ENCODE measurements around the gene PLSCR3.

PLSCR3 gene

DNA sequence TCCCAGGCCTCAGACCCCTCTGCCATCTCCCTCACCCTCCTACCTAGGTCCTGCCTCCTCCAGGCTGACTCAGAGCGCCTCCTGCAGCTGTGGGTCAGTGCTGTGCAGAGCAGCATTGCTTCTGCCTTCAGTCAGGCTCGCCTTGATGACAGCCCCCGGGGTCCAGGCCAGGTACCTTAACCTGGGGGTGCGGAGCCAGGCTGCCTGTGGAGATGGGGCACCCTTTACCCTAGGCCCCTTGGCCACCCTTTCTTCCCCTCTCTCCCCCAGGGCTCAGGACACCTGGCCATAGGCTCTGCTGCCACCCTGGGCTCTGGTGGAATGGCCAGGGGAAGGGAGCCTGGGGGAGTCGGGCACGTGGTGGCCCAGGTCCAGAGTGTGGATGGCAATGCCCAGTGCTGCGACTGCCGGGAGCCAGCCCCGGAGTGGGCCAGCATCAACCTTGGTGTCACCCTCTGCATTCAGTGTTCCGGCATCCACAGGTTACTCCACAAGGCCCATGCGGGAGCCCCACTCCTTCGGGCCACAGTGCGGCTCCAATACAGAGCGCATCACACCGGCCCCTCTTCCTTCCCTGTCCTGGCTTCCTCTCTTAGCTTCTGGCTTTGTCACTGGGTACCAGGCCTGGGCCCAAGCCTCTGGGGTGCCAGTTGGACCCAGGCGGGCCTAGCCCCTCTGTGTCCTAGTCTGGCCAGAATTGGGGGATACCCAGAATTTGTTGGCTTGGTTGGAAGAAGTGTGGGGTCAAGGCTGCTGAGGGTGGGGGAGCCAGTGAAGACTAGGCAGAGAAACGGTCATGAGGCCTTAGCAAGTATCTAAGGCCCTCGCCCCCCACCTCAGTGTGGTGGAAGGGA lies 47.3 kb downstream of the PLSCR3 start:
- no peak for DNase-seq

DNA sequence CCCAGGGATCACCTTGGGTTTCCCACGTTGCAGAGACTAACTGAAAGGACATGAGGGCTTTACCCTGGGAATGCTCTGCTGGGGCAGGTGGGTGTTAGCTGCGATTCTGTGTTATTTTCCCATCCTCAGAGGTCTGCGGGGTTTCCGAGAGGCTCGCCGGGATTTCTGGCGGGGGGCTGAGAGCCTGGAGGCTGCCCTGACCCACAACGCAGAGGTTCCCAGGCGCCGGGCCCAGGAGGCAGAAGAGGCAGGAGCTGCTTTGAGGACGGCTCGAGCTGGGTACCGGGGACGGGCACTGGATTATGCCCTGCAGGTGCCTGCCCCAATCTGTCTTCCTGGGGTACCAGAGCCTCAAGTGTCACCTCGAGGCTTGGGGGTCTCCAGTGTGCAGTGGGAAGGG lies 51.1 kb downstream of the PLSCR3 start:
- DNase-seq = no peak

DNA sequence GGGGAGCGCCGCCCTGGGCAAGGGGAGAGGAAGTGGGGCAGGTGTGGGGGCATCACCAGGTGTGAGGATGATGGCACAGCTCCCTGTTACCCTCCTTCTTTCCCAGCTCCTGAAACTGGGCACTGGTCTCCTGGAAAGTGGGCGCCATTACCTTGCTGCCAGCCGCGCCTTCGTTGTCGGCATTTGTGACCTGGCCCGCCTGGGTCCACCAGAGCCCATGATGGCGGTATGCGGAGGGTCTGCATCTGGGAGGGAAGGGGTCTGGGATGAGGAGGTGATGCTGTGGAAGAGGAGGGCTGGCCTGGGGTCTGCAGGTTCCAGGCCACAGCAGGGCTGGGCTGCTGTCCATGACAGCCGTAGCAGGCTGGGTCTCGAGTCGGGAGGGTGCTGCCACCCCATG lies 52.5 kb downstream of the PLSCR3 start:
- DNase-seq = no peak

DNA sequence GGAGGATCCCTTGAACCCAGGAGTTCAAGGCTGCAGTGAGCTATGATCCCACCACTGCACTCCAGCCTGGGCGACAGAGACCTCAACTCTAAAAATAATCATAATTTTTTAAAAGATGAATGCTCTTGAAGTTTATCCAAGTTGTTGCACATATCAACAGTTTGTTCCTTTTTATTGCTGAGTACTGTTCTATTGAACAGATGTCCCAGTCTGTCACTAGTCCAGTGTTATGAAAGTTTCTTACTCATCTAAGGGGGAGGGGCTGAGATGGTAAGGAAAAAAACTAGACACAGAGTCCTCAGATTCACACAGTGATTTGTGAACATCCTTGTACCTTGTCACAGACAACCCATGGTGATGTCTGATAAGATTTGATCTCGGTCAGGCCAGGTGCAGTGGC lies 54.1 kb downstream of the PLSCR3 start:
- DNase-seq = no peak
